ENCODE data around the gene HIVEP1.

The HIVEP1 gene

GRCh38 chr6:12037798-12038197 lies 25.7 kb downstream of the HIVEP1 start:
- Histone ChIP-seq H3K4me1 (ENCODE audit: control insufficient read depth, insufficient read depth, low read length) (peaks cover 9% of the 10 kb centered on the region), H3K9me3 (ENCODE audit: control insufficient read depth, insufficient read depth, low read length) (no peaks in the 10 kb centered on the region), H3K9ac (ENCODE audit: low read depth, low read length) (no peak overlapping the region), H3K27me3 (ENCODE audit: control insufficient read depth, insufficient read depth, low read length) (no peaks in the 10 kb centered on the region), H3K4me3 (ENCODE audit: low read depth, low read length) (no peak overlapping the region), H3K36me3 (ENCODE audit: control insufficient read depth, insufficient read depth, low read length) (peaks cover 2% of the 10 kb centered on the region)

GRCh38 chr6:12039540-12040459 lies 27.7 kb downstream of the HIVEP1 start:
- Histone ChIP-seq H3K9ac (ENCODE audit: low read depth, low read length) (no peak overlapping the region), H3K4me1 (ENCODE audit: control insufficient read depth, insufficient read depth, low read length) (peaks cover 7% of the 10 kb centered on the region), H3K4me3 (ENCODE audit: low read depth, low read length) (no peak overlapping the region), H3K27me3 (ENCODE audit: control insufficient read depth, insufficient read depth, low read length) (no peaks in the 10 kb centered on the region), H3K36me3 (ENCODE audit: control insufficient read depth, insufficient read depth, low read length) (peaks cover 2% of the 10 kb centered on the region), H3K9me3 (ENCODE audit: control insufficient read depth, insufficient read depth, low read length) (no peaks in the 10 kb centered on the region)

- no peaks in the 10 kb centered on the region for H3K9me3 ChIP-seq (ENCODE audit: control insufficient read depth, insufficient read depth, low read length)
- no peak overlapping the region for H3K4me3 ChIP-seq (ENCODE audit: low read depth, low read length)
Measured at GRCh38 chr6:12047304-12047703, 35.2 kb downstream of the HIVEP1 start.

GRCh38 chr6:12047792-12048432 lies 35.8 kb downstream of the HIVEP1 start:
- no peaks in the 10 kb centered on the region for H3K9me3 ChIP-seq (ENCODE audit: control insufficient read depth, insufficient read depth, low read length)
- H3K4me3 ChIP-seq (ENCODE audit: low read depth, low read length) = no peak overlapping the region
- H3K27me3 ChIP-seq (ENCODE audit: control insufficient read depth, insufficient read depth, low read length) = no peaks in the 10 kb centered on the region
- H3K9ac ChIP-seq (ENCODE audit: low read depth, low read length) = no peak overlapping the region
- H3K36me3 ChIP-seq (ENCODE audit: control insufficient read depth, insufficient read depth, low read length) = no peaks in the 10 kb centered on the region
- H3K4me1 ChIP-seq (ENCODE audit: control insufficient read depth, insufficient read depth, low read length) = no peaks in the 10 kb centered on the region

More at GRCh38 chr6:12047304-12047703, 35.2 kb downstream of the HIVEP1 start:
- Histone ChIP-seq H3K36me3 (ENCODE audit: control insufficient read depth, insufficient read depth, low read length) (no peaks in the 10 kb centered on the region), H3K27me3 (ENCODE audit: control insufficient read depth, insufficient read depth, low read length) (no peaks in the 10 kb centered on the region), H3K4me1 (ENCODE audit: control insufficient read depth, insufficient read depth, low read length) (no peaks in the 10 kb centered on the region), H3K9ac (ENCODE audit: low read depth, low read length) (no peak overlapping the region)

- Histone ChIP-seq H3K27me3 (ENCODE audit: control insufficient read depth, insufficient read depth, low read length) (no peaks in the 10 kb centered on the region), H3K9ac (ENCODE audit: low read depth, low read length) (no peak overlapping the region), H3K36me3 (ENCODE audit: control insufficient read depth, insufficient read depth, low read length) (no peaks in the 10 kb centered on the region), H3K4me1 (ENCODE audit: control insufficient read depth, insufficient read depth, low read length) (no peaks in the 10 kb centered on the region), H3K4me3 (ENCODE audit: low read depth, low read length) (no peak overlapping the region), H3K9me3 (ENCODE audit: control insufficient read depth, insufficient read depth, low read length) (no peaks in the 10 kb centered on the region)
Measured at GRCh38 chr6:12048609-12049008, 36.5 kb downstream of the HIVEP1 start.

- no peaks in the 10 kb centered on the region for H3K36me3 ChIP-seq (ENCODE audit: control insufficient read depth, insufficient read depth, low read length)
- no peaks in the 10 kb centered on the region for H3K9me3 ChIP-seq (ENCODE audit: control insufficient read depth, insufficient read depth, low read length)
- no peak overlapping the region for H3K4me3 ChIP-seq (ENCODE audit: low read depth, low read length)
- no peaks in the 10 kb centered on the region for H3K4me1 ChIP-seq (ENCODE audit: control insufficient read depth, insufficient read depth, low read length)
- no peaks in the 10 kb centered on the region for H3K27me3 ChIP-seq (ENCODE audit: control insufficient read depth, insufficient read depth, low read length)
- no peak overlapping the region for H3K9ac ChIP-seq (ENCODE audit: low read depth, low read length)
Measured at GRCh38 chr6:12049165-12049564, 37.1 kb downstream of the HIVEP1 start.

- H3K9ac ChIP-seq (ENCODE audit: low read depth, low read length) = no peak overlapping the region
- no peak overlapping the region for H3K4me3 ChIP-seq (ENCODE audit: low read depth, low read length)
- H3K4me1 ChIP-seq (ENCODE audit: control insufficient read depth, insufficient read depth, low read length) = no peaks in the 10 kb centered on the region
- H3K36me3 ChIP-seq (ENCODE audit: control insufficient read depth, insufficient read depth, low read length) = no peaks in the 10 kb centered on the region
- no peaks in the 10 kb centered on the region for H3K27me3 ChIP-seq (ENCODE audit: control insufficient read depth, insufficient read depth, low read length)
- H3K9me3 ChIP-seq (ENCODE audit: control insufficient read depth, insufficient read depth, low read length) = no peaks in the 10 kb centered on the region
Measured at GRCh38 chr6:12051861-12052368, 39.8 kb downstream of the HIVEP1 start.

- no peaks in the 10 kb centered on the region for H3K27me3 ChIP-seq (ENCODE audit: control insufficient read depth, insufficient read depth, low read length)
- H3K36me3 ChIP-seq (ENCODE audit: control insufficient read depth, insufficient read depth, low read length) = no peaks in the 10 kb centered on the region
- no peaks in the 10 kb centered on the region for H3K9me3 ChIP-seq (ENCODE audit: control insufficient read depth, insufficient read depth, low read length)
- H3K4me3 ChIP-seq (ENCODE audit: low read depth, low read length) = no peak overlapping the region
- peaks cover 4% of the 10 kb centered on the region for H3K4me1 ChIP-seq (ENCODE audit: control insufficient read depth, insufficient read depth, low read length)
- no peak overlapping the region for H3K9ac ChIP-seq (ENCODE audit: low read depth, low read length)
Measured at GRCh38 chr6:12058172-12058961, 46.3 kb downstream of the HIVEP1 start.

GRCh38 chr6:12060780-12061609 lies 48.9 kb downstream of the HIVEP1 start:
- Histone ChIP-seq H3K4me3 (ENCODE audit: low read depth, low read length) (peak overlapping the region; percentile 23), H3K36me3 (ENCODE audit: control insufficient read depth, insufficient read depth, low read length) (no peaks in the 10 kb centered on the region), H3K9me3 (ENCODE audit: control insufficient read depth, insufficient read depth, low read length) (no peaks in the 10 kb centered on the region), H3K27me3 (ENCODE audit: control insufficient read depth, insufficient read depth, low read length) (no peaks in the 10 kb centered on the region), H3K9ac (ENCODE audit: low read depth, low read length) (peak overlapping the region; percentile 10), H3K4me1 (ENCODE audit: control insufficient read depth, insufficient read depth, low read length) (peaks cover 8% of the 10 kb centered on the region)

GRCh38 chr6:12062605-12063004 lies 50.5 kb downstream of the HIVEP1 start:
- Histone ChIP-seq H3K9me3 (ENCODE audit: control insufficient read depth, insufficient read depth, low read length) (no peaks in the 10 kb centered on the region), H3K9ac (ENCODE audit: low read depth, low read length) (no peak overlapping the region), H3K27me3 (ENCODE audit: control insufficient read depth, insufficient read depth, low read length) (no peaks in the 10 kb centered on the region), H3K36me3 (ENCODE audit: control insufficient read depth, insufficient read depth, low read length) (no peaks in the 10 kb centered on the region), H3K4me3 (ENCODE audit: low read depth, low read length) (no peak overlapping the region), H3K4me1 (ENCODE audit: control insufficient read depth, insufficient read depth, low read length) (peaks cover 8% of the 10 kb centered on the region)

GRCh38 chr6:12064131-12064530 lies 52.0 kb downstream of the HIVEP1 start:
- Histone ChIP-seq H3K4me3 (ENCODE audit: low read depth, low read length) (no peak overlapping the region), H3K9ac (ENCODE audit: low read depth, low read length) (no peak overlapping the region), H3K4me1 (ENCODE audit: control insufficient read depth, insufficient read depth, low read length) (peaks cover 8% of the 10 kb centered on the region)

More at GRCh38 chr6:12064131-12064530, 52.0 kb downstream of the HIVEP1 start:
- H3K36me3 ChIP-seq (ENCODE audit: control insufficient read depth, insufficient read depth, low read length) = no peaks in the 10 kb centered on the region
- no peaks in the 10 kb centered on the region for H3K27me3 ChIP-seq (ENCODE audit: control insufficient read depth, insufficient read depth, low read length)
- H3K9me3 ChIP-seq (ENCODE audit: control insufficient read depth, insufficient read depth, low read length) = no peaks in the 10 kb centered on the region
